Measurements from ENCODE around the gene POLL.

DNA sequence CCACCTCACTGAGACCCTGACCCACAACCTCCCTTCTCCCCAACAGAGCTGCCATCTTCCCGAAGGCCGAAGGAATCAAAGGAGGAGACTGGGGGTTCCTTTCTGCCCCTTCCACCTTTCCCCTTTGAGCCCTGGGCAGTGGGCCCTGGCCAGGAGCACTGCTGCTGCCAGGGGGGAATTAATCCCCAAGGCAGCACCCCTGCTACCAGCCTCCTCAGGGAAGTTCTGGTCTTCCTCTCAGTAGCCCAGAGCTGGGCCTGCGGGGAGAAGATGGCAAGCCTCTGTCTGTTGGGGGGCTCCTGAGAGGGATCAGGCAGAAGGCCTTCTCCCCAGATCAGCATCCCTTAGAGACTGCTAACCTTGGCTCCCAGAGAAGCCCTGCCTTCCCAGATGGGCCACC, 25.6 kb upstream of the POLL start:
- TF ChIP-seq, protein P1, sequence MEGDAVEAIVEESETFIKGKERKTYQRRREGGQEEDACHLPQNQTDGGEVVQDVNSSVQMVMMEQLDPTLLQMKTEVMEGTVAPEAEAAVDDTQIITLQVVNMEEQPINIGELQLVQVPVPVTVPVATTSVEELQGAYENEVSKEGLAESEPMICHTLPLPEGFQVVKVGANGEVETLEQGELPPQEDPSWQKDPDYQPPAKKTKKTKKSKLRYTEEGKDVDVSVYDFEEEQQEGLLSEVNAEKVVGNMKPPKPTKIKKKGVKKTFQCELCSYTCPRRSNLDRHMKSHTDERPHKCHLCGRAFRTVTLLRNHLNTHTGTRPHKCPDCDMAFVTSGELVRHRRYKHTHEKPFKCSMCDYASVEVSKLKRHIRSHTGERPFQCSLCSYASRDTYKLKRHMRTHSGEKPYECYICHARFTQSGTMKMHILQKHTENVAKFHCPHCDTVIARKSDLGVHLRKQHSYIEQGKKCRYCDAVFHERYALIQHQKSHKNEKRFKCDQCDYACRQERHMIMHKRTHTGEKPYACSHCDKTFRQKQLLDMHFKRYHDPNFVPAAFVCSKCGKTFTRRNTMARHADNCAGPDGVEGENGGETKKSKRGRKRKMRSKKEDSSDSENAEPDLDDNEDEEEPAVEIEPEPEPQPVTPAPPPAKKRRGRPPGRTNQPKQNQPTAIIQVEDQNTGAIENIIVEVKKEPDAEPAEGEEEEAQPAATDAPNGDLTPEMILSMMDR (conservative IDR thresholded peaks at IDR 0.05 in 1 of 2, IDR thresholded peaks at IDR 0.05 in 1 of 2; ENCODE audit: low read depth in 1 of 2, low read length in 2 of 2): no peak
- TF ChIP-seq EZH2 (IDR thresholded peaks at IDR 0.05; ENCODE audit: low read length, missing control alignments): no peak
